Kidney (tissue), 14 donors: ENCODE results near the gene CST1. TPM values are rescaled to one million over a fixed set of nuclear protein-coding genes. Genes with fewer than 3 reads are reported as not detected.
"Not testable (repeated sequence)": the region's sequence is repeated elsewhere in the genome, so short reads cannot be mapped to it uniquely, and the experiment has no call there.

ENCODE experiments used
- DNase-seq, 5 donors: peaks; one replicate each; pipeline ENCODE4 v3.0.0-alpha.2; 2013 to 2020
- FAIRE-seq: peaks from 2 replicates; lab custom pipeline; 2012; peaks lifted over from hg19 to GRCh38; lab: Jason Lieb, UNC
- H3K27ac ChIP-seq, 2 donors: one replicate each; pipeline ENCODE4 v1.7.0; 2013; ENCODE audit warnings: low read depth in 2 of 2, low read length in 2 of 2, inconsistent platforms in 1 of 2
- H3K27me3 ChIP-seq: one replicate; pipeline ENCODE4 v1.7.1; 2013; ENCODE audit warnings: low read length, inconsistent platforms; ENCODE audit not compliant: control insufficient read depth, insufficient read depth
- H3K36me3 ChIP-seq, 3 donors: one replicate each; pipeline versions ENCODE4 v1.7.0 to v1.7.1; 2013; ENCODE audit warnings: low read length in 3 of 3, control low read depth in 1 of 3, inconsistent platforms in 1 of 3; ENCODE audit not compliant: insufficient read depth in 3 of 3, control insufficient read depth in 2 of 3
- H3K4me1 ChIP-seq, 3 donors: one replicate each; pipeline versions ENCODE4 v1.7.0 to v1.7.1; 2013; ENCODE audit warnings: low read length in 3 of 3, inconsistent platforms in 1 of 3, low read depth in 1 of 3; ENCODE audit not compliant: control insufficient read depth in 2 of 3, insufficient read depth in 2 of 3
- H3K4me3 ChIP-seq, 3 donors: one replicate each; pipeline versions ENCODE4 v1.7.0 to v1.8.1; 2013; ENCODE audit warnings: low read length in 3 of 3, control low read depth in 1 of 3, inconsistent platforms in 1 of 3
- H3K9ac ChIP-seq, 3 donors: one replicate each; pipeline versions ENCODE4 v1.7.0 to v1.7.1; 2013; ENCODE audit warnings: low read length in 3 of 3, control low read depth in 1 of 3, inconsistent platforms in 1 of 3
- H3K9me3 ChIP-seq, 3 donors: one replicate each; pipeline versions ENCODE4 v1.7.0 to v1.7.1; 2013; ENCODE audit warnings: low read length in 3 of 3, control low read depth in 1 of 3, inconsistent platforms in 1 of 3; ENCODE audit not compliant: control insufficient read depth in 2 of 3, insufficient read depth in 1 of 3
- intact Hi-C: fragments of 100-400 bp; cut with DNase I; formaldehyde crosslinking; loops from one replicate; pipeline ENCODE4 v1.11.1; 2022
- polyA plus RNA-seq: library from polyadenylated mRNA; stranded (reverse); fragments of 350-450 nt; fragmentation: Illumina TruSeq; extraction: RNeasy Lipid Tissue Mini Kit (QIAGEN cat#74804); gene quantifications from one replicate; pipeline ENCODE4 v1.2.3, GENCODE V29; 2014; ENCODE audit warnings: low read depth, low replicate concordance; ENCODE audit not compliant: insufficient read depth
- total RNA-seq: library from RNA; stranded (reverse); fragmentation: NEBNext Ultra II Directional; extraction: Animal tissue kit (Norgen Biotek cat#: 25700); gene quantifications from one replicate; pipeline ENCODE4 v1.2.1, GENCODE V29; 2021
- TF ChIP-seq, protein P1 (sequence below): IDR thresholded peaks from 3 replicates; pipeline ENCODE4 v1.5.1; 2012; ENCODE audit warnings: mild to moderate bottlenecking, moderate library complexity, borderline replicate concordance; ENCODE audit not compliant: insufficient read depth; ENCODE audit errors: extremely low read depth
- donor health status: control.
- donor health status: control.
- donor health status: control.
- donor health status: control.
- donor health status: control.
- donor health status: DM: yes; HTN: yes; CAD: no.
- donor health status: Normal renal cell carcinoma (clear cell type).

The CST1 gene
- total and polyA plus RNA-seq, 2 donors from 2014 or later, result not detected

DNA sequence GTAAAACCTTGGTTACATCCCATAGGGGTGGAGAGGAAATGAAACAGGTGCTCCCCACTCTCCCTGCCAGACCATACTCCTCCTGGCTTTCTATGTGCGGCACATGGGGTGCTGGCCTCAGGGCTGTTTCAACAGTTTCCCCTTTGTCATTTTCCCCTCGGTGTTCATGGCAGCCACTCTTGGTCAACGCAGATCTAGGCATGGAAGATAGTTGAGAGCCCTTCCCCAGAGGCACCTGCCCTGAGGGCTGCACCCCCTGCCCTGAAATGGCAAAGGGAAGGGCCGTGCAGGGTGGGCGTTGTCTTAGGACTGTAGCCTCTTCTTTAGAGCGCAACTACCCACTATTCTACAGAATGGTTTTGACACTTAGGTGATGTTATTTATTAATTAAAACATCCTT, 4.4 kb downstream of the CST1 start:
- TF ChIP-seq, protein P1, sequence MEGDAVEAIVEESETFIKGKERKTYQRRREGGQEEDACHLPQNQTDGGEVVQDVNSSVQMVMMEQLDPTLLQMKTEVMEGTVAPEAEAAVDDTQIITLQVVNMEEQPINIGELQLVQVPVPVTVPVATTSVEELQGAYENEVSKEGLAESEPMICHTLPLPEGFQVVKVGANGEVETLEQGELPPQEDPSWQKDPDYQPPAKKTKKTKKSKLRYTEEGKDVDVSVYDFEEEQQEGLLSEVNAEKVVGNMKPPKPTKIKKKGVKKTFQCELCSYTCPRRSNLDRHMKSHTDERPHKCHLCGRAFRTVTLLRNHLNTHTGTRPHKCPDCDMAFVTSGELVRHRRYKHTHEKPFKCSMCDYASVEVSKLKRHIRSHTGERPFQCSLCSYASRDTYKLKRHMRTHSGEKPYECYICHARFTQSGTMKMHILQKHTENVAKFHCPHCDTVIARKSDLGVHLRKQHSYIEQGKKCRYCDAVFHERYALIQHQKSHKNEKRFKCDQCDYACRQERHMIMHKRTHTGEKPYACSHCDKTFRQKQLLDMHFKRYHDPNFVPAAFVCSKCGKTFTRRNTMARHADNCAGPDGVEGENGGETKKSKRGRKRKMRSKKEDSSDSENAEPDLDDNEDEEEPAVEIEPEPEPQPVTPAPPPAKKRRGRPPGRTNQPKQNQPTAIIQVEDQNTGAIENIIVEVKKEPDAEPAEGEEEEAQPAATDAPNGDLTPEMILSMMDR, result no peak
- Histone ChIP-seq H3K27me3 (no peaks in the 10 kb centered on the region), H3K4me1 (no peaks in the 10 kb centered on the region), H3K9ac (no peak overlapping the region), H3K27ac (no peak overlapping the region), H3K36me3 (no peaks in the 10 kb centered on the region), H3K9me3 (no peaks in the 10 kb centered on the region), H3K4me3 (no peak overlapping the region)
- DNase-seq (no peak), FAIRE-seq (no peak)
- intact Hi-C loops, result no loop called here

DNA sequence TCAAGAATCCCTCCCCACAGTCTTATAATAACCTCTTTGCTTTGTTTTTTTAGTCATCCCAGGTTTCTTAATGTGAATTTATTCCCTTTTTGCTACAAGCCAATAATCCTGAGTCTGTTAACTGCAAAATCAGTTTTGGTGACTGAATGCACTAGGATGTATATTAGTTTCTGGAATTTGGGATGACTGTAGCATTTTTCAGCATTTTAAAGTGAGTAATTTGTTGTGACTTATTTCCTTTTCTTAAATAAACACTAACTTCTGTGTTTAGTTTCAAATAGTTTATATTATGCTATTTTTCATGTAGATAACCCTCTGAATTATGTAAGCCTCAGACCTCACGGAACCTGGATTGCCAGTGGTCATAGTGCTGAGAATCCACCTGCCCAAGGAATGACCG, 5.5 kb downstream of the CST1 start:
- H3K4me3 ChIP-seq, result no peak overlapping the region
- H3K36me3 ChIP-seq, result no peaks in the 10 kb centered on the region
- no peak for FAIRE-seq
- H3K27ac ChIP-seq, result no peak overlapping the region
- H3K9ac ChIP-seq, result no peak overlapping the region
- H3K4me1 ChIP-seq, result no peaks in the 10 kb centered on the region
- H3K27me3 ChIP-seq, result no peaks in the 10 kb centered on the region
- H3K9me3 ChIP-seq, result no peaks in the 10 kb centered on the region
- TF ChIP-seq, protein P1, result no peak
- intact Hi-C loops, result no loop called here
- no peak for DNase-seq

DNA sequence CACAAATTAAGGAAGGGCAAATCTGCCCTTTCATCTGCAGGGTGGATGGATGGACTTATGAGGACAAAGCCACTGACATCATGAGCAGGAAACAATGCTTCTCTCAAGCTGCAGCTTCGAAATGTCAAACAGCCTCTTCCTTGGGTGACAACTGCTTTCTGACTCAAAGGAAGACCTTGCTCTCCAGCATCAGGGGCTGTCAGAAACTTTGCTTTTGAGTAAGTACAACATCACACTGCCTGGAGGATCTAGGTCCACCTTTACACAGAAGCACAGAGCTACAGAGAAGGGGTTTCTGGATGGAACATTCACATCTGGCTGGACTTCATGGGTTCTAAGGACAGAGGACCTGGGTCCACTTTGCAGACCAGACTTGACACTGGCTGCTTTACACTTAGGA, 5.9 kb downstream of the CST1 start:
- Histone ChIP-seq H3K27me3 (no peaks in the 10 kb centered on the region), H3K4me1 (no peaks in the 10 kb centered on the region), H3K4me3 (no peak overlapping the region), H3K36me3 (no peaks in the 10 kb centered on the region), H3K9me3 (no peaks in the 10 kb centered on the region), H3K9ac (no peak overlapping the region), H3K27ac (no peak overlapping the region)
- TF ChIP-seq, protein P1, result no peak
- no peak for FAIRE-seq
- intact Hi-C loops, result no loop called here
- no peak for DNase-seq

DNA sequence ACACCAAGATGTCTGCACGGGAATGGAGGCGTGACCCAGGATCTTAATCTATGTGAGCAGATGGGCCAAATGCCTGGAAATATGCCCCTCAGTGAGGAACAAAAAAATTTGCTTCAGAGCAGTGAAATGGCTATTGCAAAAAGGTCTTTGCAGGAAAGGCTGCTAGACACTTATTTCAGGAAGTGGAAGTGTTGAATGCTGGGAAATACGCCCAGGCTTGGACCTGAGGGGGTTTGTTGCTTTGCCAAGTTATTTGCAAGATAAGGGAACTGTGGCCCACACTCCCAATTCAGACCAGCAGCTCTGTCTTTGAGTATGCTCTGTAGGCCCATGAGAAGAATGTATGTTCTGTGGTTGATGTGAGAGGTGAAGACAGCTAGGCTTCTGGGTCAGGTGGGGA, 15.3 kb downstream of the CST1 start:
- H3K9me3 ChIP-seq, DNase-seq, H3K4me3 ChIP-seq, H3K27me3 ChIP-seq, H3K4me1 ChIP-seq, intact Hi-C loops, H3K9ac ChIP-seq, H3K36me3 ChIP-seq, FAIRE-seq, H3K27ac ChIP-seq: not testable (repeated sequence)

DNA sequence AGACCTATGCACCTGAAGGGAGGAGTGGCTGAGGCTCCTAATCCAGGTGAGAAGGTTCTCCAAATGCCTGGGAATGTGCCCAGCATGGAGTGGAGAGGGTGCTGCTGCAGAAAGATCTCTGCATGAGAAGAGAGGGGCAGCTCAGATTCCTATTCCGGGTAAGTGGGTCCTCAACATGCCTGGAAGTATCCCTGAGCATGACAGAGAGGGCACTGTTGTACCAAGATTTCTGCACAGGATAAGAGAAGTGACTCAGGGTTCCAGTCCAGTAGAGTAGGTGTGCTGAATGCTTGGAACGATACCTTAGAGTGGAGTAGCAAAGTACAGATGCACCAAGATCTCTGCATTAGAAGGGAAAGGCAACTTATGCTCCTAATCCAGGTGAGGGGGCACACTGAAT, 15.8 kb downstream of the CST1 start:
- DNase-seq, FAIRE-seq, intact Hi-C loops, H3K36me3 ChIP-seq, H3K9me3 ChIP-seq, H3K27me3 ChIP-seq, H3K4me3 ChIP-seq, H3K4me1 ChIP-seq, H3K27ac ChIP-seq, H3K9ac ChIP-seq: not testable (repeated sequence)

DNA sequence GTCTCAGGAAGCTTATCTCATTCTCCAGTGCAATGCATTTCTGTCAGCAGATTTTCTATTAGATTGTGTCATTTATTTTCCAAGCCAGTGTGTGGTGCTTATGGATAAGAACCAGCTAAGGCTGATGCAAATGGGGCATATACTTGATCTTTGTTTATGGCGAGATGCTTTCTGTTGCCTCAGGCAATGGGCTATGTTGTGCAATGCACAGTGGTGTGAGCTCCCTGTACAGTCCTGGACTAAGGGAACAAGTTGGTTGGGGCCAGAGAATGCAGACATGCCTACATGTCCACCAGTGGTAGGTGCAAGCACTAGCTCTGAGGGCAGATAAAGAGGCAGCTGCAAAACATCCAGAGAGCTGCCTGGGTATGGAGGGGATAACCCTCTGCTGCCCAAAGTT, 16.3 kb downstream of the CST1 start:
- intact Hi-C loops, H3K27me3 ChIP-seq, FAIRE-seq: not testable (repeated sequence)

More for the DNA sequence above, 16.3 kb downstream of the CST1 start:
- H3K9ac ChIP-seq, H3K27ac ChIP-seq, H3K9me3 ChIP-seq, H3K36me3 ChIP-seq, H3K4me3 ChIP-seq, H3K4me1 ChIP-seq, DNase-seq: not testable (repeated sequence)
